NCI-H1694 (cell line): ENCODE measurements around the gene RAP1A.
"Not testable (repeated sequence)": the region's sequence is repeated elsewhere in the genome, so short reads cannot be mapped to it uniquely, and the experiment has no call there.

ENCODE experiments used
- DNase-seq: peaks from one replicate; lab custom pipeline; 2025; lab: John Stamatoyannopoulos, UW

RAP1A gene

DNA sequence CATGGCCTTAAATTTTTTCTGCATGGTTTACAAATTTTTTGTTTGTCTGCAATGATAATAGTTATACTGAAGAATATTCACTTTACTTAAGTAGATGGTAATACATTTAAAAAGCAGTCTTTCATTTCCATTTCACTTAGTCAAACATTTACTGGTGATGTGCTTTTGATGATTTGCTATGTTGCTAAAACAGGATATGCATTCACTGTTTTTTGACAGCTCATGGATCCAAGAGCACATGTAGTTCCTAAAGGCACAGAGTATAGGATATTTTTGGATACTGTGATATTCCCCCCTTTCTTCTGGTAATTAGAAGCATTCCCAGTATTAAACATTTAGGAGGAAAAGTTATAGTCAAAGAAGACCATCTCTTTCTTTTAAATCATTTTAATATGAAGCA lies 45.9 kb downstream of the RAP1A start:
- DNase-seq = no peak

DNA sequence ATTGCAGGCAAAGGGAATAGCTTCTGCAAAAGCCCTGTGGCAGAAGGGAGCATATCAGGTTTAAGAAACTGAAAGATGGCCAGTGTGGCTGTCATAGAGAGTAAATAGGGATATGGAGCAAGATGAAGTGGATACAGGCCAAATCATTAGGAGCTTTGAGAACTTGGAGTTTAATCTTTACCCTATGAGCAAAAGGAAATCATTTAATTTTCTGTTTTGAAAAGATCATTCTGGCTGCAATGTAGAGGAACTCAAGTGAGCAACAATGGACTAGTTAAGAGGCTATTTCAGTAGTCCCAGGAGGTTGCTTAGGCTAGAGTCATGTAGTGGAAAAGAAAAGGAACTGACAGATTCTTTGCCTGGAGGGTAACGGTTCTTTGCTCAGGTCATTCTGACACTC lies 47.2 kb downstream of the RAP1A start:
- no peak for DNase-seq

DNA sequence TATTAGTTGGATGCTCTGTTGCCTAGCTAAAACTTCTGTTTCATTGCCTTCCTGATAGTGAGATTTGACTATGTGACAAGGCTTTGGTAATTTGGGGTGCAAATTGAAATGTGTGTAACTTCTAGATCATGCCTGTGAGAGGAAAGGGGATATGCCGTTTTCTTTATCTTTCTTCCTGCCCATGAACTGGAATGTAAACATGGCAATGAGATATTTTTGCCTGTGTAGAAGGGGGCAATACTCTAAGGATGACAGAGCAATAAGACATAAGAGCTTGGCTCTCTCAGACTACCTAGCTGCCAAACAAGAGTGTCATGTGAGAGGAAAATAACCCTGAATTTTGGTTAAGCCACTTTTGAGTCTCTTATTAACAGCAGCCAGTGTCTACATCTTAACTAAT lies 49.7 kb downstream of the RAP1A start:
- DNase-seq = no peak

DNA sequence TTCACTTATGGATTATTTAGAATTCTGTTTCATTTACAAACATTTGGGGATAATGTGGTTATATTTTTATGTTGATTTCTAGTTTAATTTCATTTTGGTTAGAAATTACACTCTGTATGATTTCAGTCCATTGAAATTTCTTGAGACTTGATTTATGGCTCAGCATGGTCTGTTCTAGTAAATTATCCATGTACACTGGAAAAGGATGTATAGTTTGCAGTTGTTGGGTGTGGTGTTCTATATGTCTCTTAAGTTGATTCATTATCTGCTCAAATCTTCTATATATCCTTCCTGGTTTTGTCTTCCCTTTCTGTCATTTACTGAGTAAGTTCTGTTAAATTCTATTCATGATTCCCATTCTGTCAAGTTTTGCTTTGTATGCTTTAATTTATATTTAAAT lies 52.3 kb downstream of the RAP1A start:
- DNase-seq = no peak

DNA sequence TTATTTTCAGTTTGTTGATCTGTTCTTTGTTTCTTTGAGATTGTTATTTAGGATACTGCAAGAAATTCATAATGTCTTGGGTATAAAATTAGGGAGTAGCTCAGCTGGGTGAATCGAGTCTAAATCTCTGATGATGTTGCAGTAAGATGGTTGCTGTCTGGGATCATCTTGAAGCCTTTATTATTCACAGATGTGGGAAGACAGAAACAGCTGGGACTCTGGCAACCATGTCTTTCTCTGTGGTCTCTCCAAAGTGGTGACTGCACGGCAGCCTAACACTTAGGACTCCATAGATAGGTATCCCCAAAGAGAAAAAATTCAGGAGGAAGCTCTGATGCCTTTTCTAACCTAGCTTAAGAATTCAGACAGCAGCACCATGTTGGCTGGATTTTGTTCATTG lies 52.7 kb downstream of the RAP1A start:
- no peak for DNase-seq

DNA sequence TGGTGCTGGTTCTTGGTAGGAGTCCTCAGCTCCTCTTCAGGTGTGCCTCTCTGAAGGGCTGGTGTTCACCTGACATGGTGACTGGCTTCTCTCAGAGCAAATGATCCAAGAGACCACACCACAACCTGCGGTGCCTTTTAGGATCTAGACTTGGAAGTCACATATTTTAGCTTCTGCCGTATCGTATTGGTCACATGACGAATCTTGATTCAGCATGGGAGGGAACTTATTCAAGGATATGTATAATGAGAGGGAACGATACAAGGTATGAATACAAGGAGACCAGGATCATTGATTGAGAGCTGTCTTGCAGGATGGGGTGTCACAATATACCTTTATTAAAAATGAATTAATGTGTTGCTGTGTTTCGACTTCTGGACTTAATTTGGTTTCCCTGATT lies 58.0 kb downstream of the RAP1A start:
- no peak for DNase-seq

DNA sequence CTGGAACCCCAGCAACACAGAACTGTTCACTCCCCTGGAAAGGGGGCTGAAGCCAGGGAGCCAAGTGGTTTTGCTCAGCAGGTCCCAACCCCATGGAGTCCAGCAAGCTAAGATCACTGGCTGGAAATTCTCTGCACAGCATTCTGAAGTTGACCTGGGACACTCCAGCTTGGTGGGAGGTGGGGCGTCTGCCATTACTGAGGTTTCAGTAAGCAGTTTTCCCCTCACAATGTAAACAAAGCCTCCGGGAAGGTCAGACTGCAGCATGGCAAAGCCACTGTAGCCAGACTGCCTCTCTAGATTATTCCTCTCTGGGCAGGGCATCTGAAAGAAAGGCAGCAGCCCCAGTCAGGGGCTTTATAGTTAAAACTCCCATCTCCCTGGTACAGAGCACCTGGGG lies 60.0 kb downstream of the RAP1A start:
- no peak for DNase-seq

DNA sequence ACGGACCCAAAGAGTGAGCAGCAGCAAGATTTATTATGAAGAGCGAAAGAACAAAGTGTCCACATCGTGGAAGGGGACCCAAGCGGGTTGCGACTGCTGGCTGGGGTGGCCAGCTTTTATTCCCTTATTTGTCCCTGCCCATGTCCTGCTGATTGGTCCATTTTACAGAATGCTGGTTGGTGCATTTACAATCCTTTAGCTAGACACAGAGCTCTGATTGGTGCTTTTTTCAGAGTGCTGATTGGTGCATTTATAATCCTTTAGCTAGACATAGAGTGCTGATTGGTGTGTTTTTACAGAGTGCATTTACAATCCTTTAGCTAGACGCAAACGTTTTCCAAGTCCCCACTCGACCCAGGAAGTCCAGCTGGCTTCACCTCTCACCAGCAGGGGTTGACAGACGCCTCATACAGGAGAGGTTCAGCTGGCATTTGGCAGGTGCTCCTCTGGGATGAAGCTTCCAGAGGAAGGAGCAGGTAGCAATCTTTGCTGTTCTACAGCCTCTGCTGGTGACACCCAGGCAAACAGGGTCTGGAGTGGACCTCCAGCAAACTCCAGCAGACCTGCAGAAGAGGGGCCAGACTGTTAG lies 60.7 kb downstream of the RAP1A start:
- not testable (repeated sequence) for DNase-seq

DNA sequence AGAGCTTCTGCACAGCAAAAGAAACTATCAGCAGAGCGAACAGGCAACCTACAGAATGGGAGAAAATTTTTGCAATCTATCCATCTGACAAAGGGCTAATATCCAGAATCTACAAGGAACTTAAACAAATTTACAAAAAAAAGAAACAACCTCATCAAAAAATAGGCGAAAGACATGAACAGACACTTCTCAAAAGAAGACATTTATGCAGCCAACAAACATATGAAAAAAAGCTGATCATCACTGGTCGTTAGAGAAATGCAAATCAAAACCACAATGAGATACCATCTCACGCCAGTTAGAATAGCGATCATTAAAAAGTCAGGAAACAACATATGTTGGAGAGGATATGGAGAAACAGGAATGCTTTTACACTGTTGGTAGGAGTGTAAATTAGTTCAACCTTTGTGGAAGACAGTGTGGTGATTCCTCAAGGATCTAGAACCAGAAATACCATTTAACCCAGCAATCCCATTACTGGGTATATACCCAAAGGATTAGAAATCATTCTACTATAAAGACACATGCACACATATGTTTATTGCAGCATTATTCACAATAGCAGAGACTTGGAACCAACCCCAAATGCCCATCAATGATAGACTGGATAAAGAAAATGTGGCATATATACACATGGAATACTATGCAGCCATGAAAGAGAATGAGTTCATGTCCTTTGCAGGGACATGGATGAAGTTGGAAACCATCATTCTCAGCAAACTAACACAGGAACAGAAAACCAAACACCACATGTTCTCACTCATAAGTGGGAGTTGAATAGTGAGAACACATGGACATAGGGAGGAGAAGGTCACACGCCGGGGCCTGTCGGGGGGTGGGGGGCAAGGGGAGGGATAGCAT lies 65.9 kb downstream of the RAP1A start:
- DNase-seq = not testable (repeated sequence)

DNA sequence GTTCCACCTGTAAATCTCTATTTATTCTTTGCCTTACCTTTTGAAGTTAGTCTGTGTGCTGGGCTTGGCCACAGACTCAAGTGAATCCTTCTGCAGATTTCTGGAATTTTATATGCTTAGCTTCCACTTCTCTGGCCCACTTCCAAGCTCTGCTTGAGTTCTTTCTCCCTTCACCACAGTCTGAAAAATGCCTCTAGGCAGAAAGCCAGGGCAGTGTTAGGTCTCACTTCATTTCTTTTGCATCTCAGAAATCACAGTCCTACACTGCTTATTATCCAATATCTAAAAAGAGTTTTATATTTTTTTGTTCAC lies 70.7 kb downstream of the RAP1A start:
- no peak for DNase-seq

DNA sequence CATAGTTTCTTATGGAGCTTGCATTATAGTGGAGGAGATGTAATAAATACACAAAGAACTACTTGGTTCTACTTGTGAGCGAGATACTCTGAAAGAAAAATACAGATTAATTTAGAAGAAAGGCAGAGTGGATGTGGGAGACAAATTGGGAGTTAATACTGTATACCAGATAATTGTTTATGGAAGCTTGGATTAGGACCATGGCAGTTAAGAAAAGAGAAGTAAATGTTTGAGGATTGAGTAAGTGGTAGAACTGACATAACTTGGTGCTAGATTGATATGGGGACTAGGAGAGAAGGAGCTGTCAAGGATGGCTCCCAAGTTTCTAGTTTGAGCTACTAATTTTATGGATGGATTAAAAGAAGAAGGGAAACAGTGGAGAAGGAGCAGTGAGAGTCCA lies 72.3 kb downstream of the RAP1A start:
- no peak for DNase-seq

DNA sequence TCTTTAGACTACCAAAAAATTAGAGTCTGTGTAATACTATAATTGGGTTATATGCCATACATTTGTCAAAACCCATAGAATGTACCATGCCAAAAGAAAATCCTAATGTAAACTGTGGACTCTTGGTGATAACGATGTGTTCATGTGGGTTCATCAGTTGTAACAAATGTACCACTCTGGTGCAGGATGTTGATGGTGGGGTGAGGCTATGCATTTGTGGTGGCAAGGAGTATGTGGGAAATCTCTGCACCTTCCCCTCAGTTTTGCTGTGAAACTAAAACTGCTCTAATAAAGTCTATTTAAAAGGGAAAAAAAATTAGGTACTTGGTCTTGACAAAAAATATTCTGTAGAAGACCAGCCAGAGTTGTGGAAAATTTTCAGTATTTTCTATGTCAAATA lies 76.2 kb downstream of the RAP1A start:
- DNase-seq = no peak

DNA sequence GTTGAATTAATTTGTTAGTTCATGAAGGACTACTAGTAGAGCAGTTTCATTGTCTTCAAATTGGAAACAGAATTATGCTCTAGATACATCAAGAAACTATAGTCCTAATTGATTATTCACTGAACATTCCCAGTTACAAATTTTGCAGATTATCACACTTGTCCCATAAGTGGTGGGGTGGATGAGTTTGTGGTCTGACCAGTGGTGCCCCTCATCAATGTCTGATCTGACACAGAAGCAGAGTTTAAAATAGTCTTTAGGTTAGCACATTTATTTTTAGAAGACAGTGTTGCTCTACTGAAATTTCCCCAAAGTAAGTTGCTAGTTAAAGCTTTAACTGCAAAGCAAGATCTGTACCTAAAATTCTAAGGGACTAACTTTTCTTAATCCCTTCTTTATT lies 76.7 kb downstream of the RAP1A start:
- no peak for DNase-seq

DNA sequence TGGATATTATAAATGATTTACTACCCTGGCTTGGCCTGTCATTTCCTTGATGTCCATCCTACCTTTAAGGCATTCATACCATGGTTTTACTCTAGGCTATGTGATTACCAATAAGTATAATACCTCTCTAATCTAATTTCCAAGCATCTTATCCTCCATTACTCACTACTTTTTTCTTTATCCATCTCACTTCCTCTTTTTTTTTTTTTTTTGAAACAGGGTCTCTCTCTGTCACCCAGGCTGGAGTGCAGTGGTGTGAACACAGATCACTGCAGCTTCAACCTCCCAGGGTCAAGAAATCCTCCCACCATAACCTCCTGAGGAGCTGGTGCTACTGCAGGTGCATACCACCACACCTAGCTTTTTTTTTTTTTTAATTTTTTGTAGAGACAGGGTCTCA lies 79.7 kb downstream of the RAP1A start:
- DNase-seq = no peak

DNA sequence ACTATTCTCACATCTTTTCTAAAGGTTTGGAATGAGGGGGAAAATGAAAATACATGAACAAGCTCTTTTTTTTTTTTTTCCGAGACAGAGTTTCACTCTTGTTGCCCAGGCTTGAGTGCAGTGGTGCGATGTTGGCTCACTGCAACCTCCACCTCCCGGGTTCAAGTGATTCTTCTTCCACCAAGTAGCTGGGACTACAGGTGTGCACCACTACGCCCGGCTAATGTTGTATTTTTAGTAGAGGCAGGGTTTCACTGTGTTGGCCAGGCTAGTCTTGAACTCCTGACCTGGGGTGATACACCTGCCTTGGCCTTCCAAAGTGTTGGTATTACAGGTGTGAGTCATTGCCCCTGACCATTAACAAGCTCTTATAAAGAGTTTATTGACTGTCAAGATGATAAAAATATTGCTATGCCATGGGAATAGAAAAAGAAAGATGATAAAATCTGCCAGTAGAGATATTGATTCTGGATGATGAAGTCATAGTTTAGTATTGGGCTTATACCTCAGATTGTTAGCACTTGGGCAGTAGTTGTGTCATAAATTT lies 83.0 kb downstream of the RAP1A start:
- no peak for DNase-seq

DNA sequence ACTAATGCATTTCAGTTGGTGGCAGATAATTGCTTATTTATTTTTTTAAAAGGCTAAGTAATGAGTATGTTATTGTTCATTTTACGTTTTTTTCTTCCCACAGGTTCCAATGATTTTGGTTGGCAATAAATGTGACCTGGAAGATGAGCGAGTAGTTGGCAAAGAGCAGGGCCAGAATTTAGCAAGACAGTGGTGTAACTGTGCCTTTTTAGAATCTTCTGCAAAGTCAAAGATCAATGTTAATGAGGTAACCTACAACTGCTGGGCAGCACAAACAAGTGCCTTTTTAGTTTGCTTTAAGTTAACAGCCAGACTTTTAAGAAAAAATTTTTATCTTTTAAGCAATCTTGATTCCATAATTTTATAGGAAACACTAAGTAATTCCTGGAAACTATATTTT lies 84.7 kb downstream of the RAP1A start:
- DNase-seq = no peak

DNA sequence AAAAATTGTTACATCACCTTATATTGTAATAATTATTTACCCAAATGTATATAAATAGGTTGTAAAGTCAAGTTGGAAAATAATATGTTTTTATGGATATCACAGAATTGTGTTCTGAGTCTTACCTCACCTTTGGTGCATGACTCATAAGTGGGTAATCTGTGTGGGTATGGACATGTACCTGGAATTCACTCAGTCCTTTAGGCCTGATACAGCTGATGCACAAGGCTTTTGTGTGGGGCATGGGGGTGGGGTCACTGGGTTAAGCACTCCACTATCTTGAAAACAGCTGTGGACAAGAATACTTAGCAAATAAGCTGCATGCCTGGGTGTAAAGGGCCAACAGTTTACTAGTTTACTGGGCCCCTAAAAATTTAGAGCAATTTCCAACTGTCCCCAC lies 85.2 kb downstream of the RAP1A start:
- no peak for DNase-seq

DNA sequence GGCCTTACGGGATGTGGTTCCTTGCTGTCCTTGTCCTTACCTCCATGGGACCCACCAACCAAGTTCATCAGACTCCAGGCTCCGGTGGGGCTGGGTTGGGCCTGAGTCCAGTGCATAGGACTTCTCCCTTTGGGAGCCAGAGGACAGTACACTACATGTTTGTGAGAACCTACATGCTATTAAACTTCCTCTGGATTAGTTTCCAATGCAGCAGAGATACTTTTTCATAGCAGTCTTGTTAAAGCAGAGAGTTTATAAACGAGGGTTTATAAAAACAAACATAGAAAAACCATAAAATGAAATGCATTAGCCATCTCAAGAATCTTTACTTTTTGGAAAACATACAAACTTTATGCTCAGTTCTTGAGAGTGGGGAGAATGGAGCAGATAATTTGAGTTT lies 86.3 kb downstream of the RAP1A start:
- no peak for DNase-seq

DNA sequence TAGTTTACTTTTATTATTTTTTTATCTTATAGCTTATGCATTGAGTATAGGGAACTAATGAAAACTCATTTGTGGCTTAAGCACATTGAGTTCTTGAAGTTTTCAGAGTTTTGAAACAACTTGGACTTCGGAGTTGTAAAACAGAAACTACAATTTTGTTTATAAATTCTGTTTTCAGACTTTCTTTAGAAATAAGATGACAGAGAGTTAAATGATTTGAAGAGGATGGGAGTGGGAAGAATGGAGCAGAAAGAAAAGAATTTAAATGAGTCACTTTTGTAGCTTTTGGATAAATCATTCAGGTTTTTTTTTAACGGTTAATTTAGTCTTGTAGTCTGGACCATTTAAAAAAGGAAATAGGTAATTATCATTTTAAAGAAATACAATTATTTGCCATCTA lies 87.3 kb downstream of the RAP1A start:
- no peak for DNase-seq

DNA sequence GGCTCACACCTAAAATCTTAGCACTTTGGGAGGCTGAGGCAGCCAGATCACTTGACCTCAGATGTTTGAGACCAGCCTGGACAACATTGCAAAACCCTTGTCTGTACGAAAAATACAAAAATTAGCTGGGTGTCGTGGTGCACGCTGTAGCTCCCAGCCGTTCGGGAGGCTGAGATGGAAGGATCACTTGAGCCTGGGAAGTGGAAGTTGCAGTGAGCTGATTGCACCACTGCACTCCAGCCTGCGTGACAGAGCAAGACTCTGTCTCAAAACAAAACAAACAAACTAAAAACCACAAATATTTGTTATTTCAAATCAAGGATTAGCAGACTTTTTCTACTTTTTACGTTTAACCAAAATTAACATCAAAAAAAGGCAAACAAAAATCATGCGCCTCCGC lies 88.3 kb downstream of the RAP1A start:
- DNase-seq = no peak

DNA sequence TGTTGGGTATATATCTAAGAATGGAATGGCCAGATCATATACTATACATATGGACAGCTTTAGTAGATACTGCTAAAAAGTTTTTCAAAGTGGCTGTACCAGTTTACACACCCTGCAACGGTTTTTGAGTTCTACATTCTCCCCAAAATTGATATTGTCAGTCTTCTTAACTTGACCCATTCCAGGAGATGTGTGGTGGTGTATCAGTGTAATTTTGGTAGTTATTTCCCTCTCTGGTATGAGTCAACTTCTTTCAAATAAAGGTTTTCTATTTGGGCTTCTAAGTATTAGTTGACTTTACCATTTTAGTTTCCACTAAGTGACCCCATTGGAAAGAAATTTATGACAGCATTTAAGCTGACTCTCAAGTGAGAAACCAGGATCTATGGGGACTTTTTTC lies 90.4 kb downstream of the RAP1A start:
- no peak for DNase-seq

DNA sequence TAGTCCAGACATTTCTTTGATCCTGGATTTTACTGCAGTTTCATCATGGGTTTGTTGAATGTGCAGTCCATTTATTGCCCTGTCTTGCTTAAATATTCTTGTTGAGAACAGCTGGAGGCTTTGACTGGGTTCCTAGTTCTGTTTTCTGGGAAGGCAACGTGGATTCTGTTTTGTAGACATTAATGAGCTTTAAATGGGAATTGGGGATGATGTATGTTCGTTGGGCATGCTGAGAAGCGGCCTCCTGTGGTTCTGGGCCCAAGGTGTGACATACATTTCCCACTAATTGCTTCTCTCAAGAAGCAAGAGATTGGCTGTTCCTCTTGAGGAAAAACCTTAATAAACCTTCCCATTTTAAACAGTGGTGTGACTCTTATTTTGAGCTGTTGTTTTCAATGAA lies 96.7 kb downstream of the RAP1A start:
- no peak for DNase-seq

DNA sequence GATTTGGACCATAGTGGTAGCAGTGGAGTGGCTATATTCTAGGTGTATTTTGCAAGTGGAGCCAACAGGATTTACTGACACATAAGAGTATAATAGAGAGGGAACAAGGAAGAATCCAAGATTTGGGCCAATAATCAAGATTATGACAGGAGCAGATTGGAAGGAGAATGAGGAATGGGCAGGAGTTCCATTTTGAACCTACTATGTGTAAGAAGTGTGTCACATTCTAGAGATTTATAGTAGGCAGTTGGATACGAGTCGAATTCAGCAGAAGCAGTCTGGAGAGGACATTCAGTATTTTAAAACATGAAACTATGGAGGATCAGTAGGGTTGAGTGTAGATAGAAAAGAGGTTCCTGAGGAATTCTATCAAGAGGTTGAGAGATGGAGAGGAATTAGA lies 97.9 kb downstream of the RAP1A start:
- no peak for DNase-seq

DNA sequence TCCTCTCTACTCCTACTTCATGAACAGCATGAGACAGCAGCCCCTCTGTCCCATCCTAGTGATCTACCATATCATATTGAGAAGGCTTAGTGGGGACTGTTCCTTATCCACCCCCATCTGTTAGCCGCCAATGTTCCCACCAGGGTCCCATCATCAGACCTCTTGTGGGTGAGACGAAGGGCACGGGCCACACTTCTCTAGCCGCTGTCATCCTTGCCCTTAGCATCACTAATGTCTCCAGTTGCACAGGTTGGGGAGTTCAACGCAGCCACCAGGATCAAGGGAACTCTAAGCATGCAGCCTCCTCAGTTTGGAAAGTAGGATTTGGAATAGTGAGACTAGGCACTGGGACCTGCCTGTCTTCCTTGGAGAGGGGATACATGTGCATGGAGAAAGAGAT lies 99.5 kb downstream of the RAP1A start:
- DNase-seq = no peak
